NCI-H510A treated with DMSO at 0.1 percent for 48 hours (cell line): ENCODE data around the gene BCL6.

ENCODE experiments used
- DNase-seq: peaks from one replicate; lab custom pipeline; 2025; lab: John Stamatoyannopoulos, UW

BCL6 gene

GRCh38 chr3:187738331-187739093 lies 6.8 kb downstream of the BCL6 start:
- peak; percentile 90 for DNase-seq

- no peak for DNase-seq
Measured at GRCh38 chr3:187738071-187738330, 7.3 kb downstream of the BCL6 start.

- peak; percentile 21 for DNase-seq
Measured at GRCh38 chr3:187737368-187738070, 7.7 kb downstream of the BCL6 start.

- DNase-seq: no peak
Measured at GRCh38 chr3:187737006-187737367, 8.3 kb downstream of the BCL6 start.

GRCh38 chr3:187736418-187736871 lies 8.8 kb downstream of the BCL6 start:
- no peak for DNase-seq

GRCh38 chr3:187735837-187736236 lies 9.4 kb downstream of the BCL6 start:
- DNase-seq: no peak

GRCh38 chr3:187735383-187735782 lies 9.9 kb downstream of the BCL6 start:
- no peak for DNase-seq

- DNase-seq: no peak
Measured at GRCh38 chr3:187734841-187735240, 10.4 kb downstream of the BCL6 start.

GRCh38 chr3:187733371-187733770 lies 11.9 kb downstream of the BCL6 start:
- DNase-seq: no peak

- DNase-seq: no peak
Measured at GRCh38 chr3:187729598-187729997, 15.7 kb downstream of the BCL6 start.

- no peak for DNase-seq
Measured at GRCh38 chr3:187728940-187729583, 16.2 kb downstream of the BCL6 start.

- no peak for DNase-seq
Measured at GRCh38 chr3:187728248-187728647, 17.0 kb downstream of the BCL6 start.

- no peak for DNase-seq
Measured at GRCh38 chr3:187726564-187726963, 18.7 kb downstream of the BCL6 start.

GRCh38 chr3:187725653-187726370 lies 19.5 kb downstream of the BCL6 start:
- DNase-seq: no peak

GRCh38 chr3:187725224-187725623 lies 20.0 kb downstream of the BCL6 start:
- DNase-seq: no peak

GRCh38 chr3:187722206-187722612 lies 23.1 kb downstream of the BCL6 start:
- no peak for DNase-seq

GRCh38 chr3:187721055-187721454 lies 24.2 kb downstream of the BCL6 start:
- no peak for DNase-seq

GRCh38 chr3:187720337-187720670 lies 25.0 kb downstream of the BCL6 start:
- DNase-seq: no peak

- no peak for DNase-seq
Measured at GRCh38 chr3:187719628-187720336, 25.5 kb downstream of the BCL6 start.

GRCh38 chr3:187718802-187719201 lies 26.5 kb downstream of the BCL6 start:
- no peak for DNase-seq

GRCh38 chr3:187717572-187717971 lies 27.7 kb downstream of the BCL6 start:
- DNase-seq: no peak

GRCh38 chr3:187714404-187714979 lies 30.8 kb downstream of the BCL6 start:
- peak; percentile 83 for DNase-seq
